Tibial nerve (tissue), 4 donors: ENCODE results near the gene MDN1. TPM values are rescaled to one million over a fixed set of nuclear protein-coding genes. Genes with fewer than 3 reads are reported as not detected.
"Not testable (repeated sequence)": the region's sequence is repeated elsewhere in the genome, so short reads cannot be mapped to it uniquely, and the experiment has no call there.

Source experiments
- DNase-seq, 2 donors: peaks; one replicate each; pipeline ENCODE4 v3.0.0-alpha.2; 2019; ENCODE audit warnings: low spot score in 2 of 2
- H3K27ac ChIP-seq, 4 donors: fragments of 200-600 bp; sonication (generic) in 3 of 4; one replicate each; pipeline ENCODE4 v1.5.1; 2017 to 2019; ENCODE audit warnings: mild to moderate bottlenecking in 1 of 4
- H3K27me3 ChIP-seq, 2 donors: fragments of 200-600 bp; sonication (generic) in 1 of 2; one replicate each; pipeline versions ENCODE4 v1.5.1 to v1.6.0; 2017 to 2019
- H3K36me3 ChIP-seq, 3 donors: fragments of 200-600 bp; sonication (generic); one replicate each; pipeline ENCODE4 v1.5.1; 2018 to 2019
- H3K4me1 ChIP-seq, 4 donors: fragments of 200-600 bp; sonication (generic) in 3 of 4; one replicate each; pipeline ENCODE4 v1.5.1; 2017 to 2019
- H3K4me3 ChIP-seq, 4 donors: fragments of 200-600 bp; sonication (generic) in 3 of 4; one replicate each; pipeline ENCODE4 v1.5.1; 2017 to 2019; ENCODE audit warnings: mild to moderate bottlenecking in 1 of 4, moderate library complexity in 1 of 4
- H3K9me3 ChIP-seq, 4 donors: fragments of 200-600 bp; sonication (generic) in 3 of 4; one replicate each; pipeline ENCODE4 v1.5.1; 2017 to 2019
- EP300 ChIP-seq, 2 donors: sonication (generic); formaldehyde crosslinking; IDR thresholded peaks; one replicate each; pipeline ENCODE4 v1.6.1; 2017; ENCODE audit warnings: antibody characterized with exemption in 2 of 2, mild to moderate bottlenecking in 1 of 2
- POLR2A ChIP-seq, 2 donors: fragments of 450-650 bp; IDR thresholded peaks; one replicate each; pipeline ENCODE4 v1.6.1; 2017; ENCODE audit warnings: antibody characterized with exemption in 2 of 2, mild to moderate bottlenecking in 2 of 2, moderate library complexity in 2 of 2
- WGBS, 2 donors: methylation state at CpG; one replicate each; pipeline ENCODE4 v1.1.5; 2018; 5-methylcytosine and 5-hydroxymethylcytosine counted together
- total RNA-seq, 4 donors: library from RNA; depleted of rRNA; stranded (reverse); fragments of >200 nt; gene quantifications; one replicate each; pipeline ENCODE4 v1.1.0, GENCODE V29; 2016
- TF ChIP-seq, protein P1 (sequence below), 5 experiments: fragments of 200-600 bp in 3 of 5; fragments of 450-650 bp in 2 of 5; sonication (generic) in 3 of 5; IDR thresholded peaks; one replicate each; pipeline ENCODE4 v1.5.1; 2016 to 2019; ENCODE audit warnings: antibody characterized with exemption in 5 of 5, mild to moderate bottlenecking in 3 of 5, moderate library complexity in 2 of 5

MDN1 gene
- total RNA-seq, 4 donors from 2014 or later: 29.4 to 46.2 (median 39.8) TPM

GRCh38 chr6:89650579-89650978 lies 169.0 kb downstream of the MDN1 start:
- H3K9me3 ChIP-seq: no peaks in the 10 kb centered on the region
- H3K27ac ChIP-seq: no peak overlapping the region
- H3K27me3 ChIP-seq: no peaks in the 10 kb centered on the region
- H3K4me1 ChIP-seq: no peaks in the 10 kb centered on the region
- WGBS, 2 donors: 94 to 95% methylated on average over 8 of the region's 8 CpGs
- DNase-seq: no peak
- peaks cover 0 to 94% (median 26%) of the 10 kb centered on the region in 3 donors for H3K36me3 ChIP-seq
- TF ChIP-seq POLR2A (IDR thresholded peaks at IDR 0.05) (no peak), EP300 (IDR thresholded peaks at IDR 0.05) (no peak)
- TF ChIP-seq, protein P1, sequence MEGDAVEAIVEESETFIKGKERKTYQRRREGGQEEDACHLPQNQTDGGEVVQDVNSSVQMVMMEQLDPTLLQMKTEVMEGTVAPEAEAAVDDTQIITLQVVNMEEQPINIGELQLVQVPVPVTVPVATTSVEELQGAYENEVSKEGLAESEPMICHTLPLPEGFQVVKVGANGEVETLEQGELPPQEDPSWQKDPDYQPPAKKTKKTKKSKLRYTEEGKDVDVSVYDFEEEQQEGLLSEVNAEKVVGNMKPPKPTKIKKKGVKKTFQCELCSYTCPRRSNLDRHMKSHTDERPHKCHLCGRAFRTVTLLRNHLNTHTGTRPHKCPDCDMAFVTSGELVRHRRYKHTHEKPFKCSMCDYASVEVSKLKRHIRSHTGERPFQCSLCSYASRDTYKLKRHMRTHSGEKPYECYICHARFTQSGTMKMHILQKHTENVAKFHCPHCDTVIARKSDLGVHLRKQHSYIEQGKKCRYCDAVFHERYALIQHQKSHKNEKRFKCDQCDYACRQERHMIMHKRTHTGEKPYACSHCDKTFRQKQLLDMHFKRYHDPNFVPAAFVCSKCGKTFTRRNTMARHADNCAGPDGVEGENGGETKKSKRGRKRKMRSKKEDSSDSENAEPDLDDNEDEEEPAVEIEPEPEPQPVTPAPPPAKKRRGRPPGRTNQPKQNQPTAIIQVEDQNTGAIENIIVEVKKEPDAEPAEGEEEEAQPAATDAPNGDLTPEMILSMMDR (IDR thresholded peaks at IDR 0.05): no peak
- H3K4me3 ChIP-seq: no peak overlapping the region

DNA sequence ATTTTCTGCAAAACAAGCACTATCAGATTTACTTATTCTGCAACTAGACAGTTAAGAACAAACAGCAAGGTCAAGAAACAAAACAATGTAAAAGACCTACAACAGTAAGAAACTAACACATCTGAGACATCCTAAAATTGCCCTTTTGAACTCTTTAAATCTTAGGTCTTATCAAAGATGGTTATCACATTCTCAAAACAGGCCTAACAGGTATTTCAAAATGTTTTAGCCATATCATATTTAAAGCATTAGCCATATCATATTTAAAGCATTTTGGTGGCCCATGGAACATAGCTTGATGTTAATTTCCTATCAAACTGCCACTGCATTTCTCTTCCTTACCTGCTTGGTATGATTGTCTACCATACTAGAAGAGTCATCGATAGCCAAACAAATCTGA lies 169.9 kb downstream of the MDN1 start:
- H3K27ac ChIP-seq: no peak overlapping the region
- peaks cover 0 to 93% (median 26%) of the 10 kb centered on the region in 3 donors for H3K36me3 ChIP-seq
- no peak for DNase-seq
- TF ChIP-seq, protein P1 (IDR thresholded peaks at IDR 0.05): no peak
- TF ChIP-seq EP300 (IDR thresholded peaks at IDR 0.05): no peak
- no peak for TF ChIP-seq POLR2A (IDR thresholded peaks at IDR 0.05)
- no peaks in the 10 kb centered on the region for H3K27me3 ChIP-seq
- H3K4me1 ChIP-seq: no peaks in the 10 kb centered on the region
- 97 to 100% methylated on average over 1 of the region's 1 CpG for WGBS, 2 donors
- no peak overlapping the region for H3K4me3 ChIP-seq
- H3K9me3 ChIP-seq: no peaks in the 10 kb centered on the region

- H3K4me1 ChIP-seq: peaks cover 0 to 2% (median 0%) of the 10 kb centered on the region in 4 donors
- peaks cover 0 to 82% (median 9%) of the 10 kb centered on the region in 3 donors for H3K36me3 ChIP-seq
- no peaks in the 10 kb centered on the region for H3K27me3 ChIP-seq
- TF ChIP-seq, protein P1 (IDR thresholded peaks at IDR 0.05): no peak
- no peak for TF ChIP-seq POLR2A (IDR thresholded peaks at IDR 0.05)
- no peak for TF ChIP-seq EP300 (IDR thresholded peaks at IDR 0.05)
- H3K4me3 ChIP-seq: no peak overlapping the region
- no peaks in the 10 kb centered on the region for H3K9me3 ChIP-seq
- no peak overlapping the region for H3K27ac ChIP-seq
- 77 to 80% methylated on average over 4 of the region's 4 CpGs for WGBS, 2 donors
- DNase-seq: no peak
Measured at GRCh38 chr6:89644864-89645263, 174.7 kb downstream of the MDN1 start.

GRCh38 chr6:89643406-89643805 lies 176.2 kb downstream of the MDN1 start:
- Histone ChIP-seq H3K4me3 (no peak overlapping the region), H3K4me1 (peaks cover 0 to 13% (median 0%) of the 10 kb centered on the region in 4 donors), H3K36me3 (peaks cover 0 to 71% (median 9%) of the 10 kb centered on the region in 3 donors), H3K27ac (no peak overlapping the region), H3K27me3 (no peaks in the 10 kb centered on the region), H3K9me3 (no peaks in the 10 kb centered on the region)
- DNase-seq: no peak
- WGBS, 2 donors: 64 to 65% methylated on average over 3 of the region's 3 CpGs
- TF ChIP-seq EP300 (IDR thresholded peaks at IDR 0.05) (no peak), POLR2A (IDR thresholded peaks at IDR 0.05) (no peak)
- TF ChIP-seq, protein P1 (IDR thresholded peaks at IDR 0.05): no peak

DNA sequence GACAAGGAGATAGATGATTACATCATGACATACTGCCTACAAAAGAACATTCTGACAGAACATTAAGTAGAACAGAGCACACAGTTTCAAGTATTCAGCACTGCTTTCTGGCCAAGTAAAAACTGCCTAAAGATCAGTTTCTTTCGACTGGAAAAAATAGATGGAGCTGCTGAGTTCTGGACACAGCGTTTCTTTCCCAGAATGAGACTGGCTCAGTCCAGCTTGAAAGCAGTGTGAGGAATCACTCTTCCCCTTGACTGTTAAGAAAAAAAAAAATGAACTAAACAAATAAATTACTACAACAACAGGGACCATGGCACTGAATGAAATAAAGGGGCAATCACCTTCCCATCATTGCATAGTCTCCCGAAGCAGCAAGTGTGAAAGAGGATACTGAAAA lies 176.6 kb downstream of the MDN1 start:
- Histone ChIP-seq H3K36me3 (peaks cover 0 to 67% (median 9%) of the 10 kb centered on the region in 3 donors), H3K4me1 (peaks cover 0 to 13% (median under 1%) of the 10 kb centered on the region in 4 donors), H3K4me3 (no peak overlapping the region), H3K27ac (no peak overlapping the region), H3K9me3 (no peaks in the 10 kb centered on the region), H3K27me3 (no peaks in the 10 kb centered on the region)
- DNase-seq: no peak
- TF ChIP-seq POLR2A (IDR thresholded peaks at IDR 0.05) (no peak), EP300 (IDR thresholded peaks at IDR 0.05) (no peak)
- TF ChIP-seq, protein P1 (IDR thresholded peaks at IDR 0.05): no peak
- whole genome bisulfite sequencing, 2 donors: 80 to 85% methylated on average over 3 of the region's 3 CpGs

DNA sequence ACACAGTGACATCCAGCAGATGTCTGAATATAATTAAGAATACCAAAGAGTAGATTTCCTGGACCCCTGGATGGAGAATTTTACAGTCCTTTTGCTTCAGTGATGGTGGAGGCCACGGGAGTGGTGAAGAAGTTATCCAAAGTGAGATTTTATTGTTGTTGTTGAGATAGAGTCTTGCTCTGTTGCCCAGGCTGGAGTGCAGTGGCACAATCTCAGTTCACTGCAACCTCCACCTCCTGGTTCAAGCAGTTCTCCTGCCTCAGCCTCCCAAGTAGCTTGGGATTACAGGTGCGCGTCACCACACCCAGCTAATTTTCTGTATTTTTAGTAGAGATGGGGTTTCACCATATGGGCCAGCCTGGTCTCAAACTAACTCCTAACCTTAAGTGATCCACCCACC lies 178.0 kb downstream of the MDN1 start:
- H3K9me3 ChIP-seq, H3K4me3 ChIP-seq, H3K27ac ChIP-seq, H3K27me3 ChIP-seq, DNase-seq: not testable (repeated sequence)
- peaks cover 0 to 56% (median 0%) of the 10 kb centered on the region in 3 donors for H3K36me3 ChIP-seq
- WGBS, 2 donors: 94 to 95% methylated on average over 3 of the region's 3 CpGs
- H3K4me1 ChIP-seq: peaks cover 0 to 23% (median 7%) of the 10 kb centered on the region in 4 donors
